H1 (cell line): ENCODE data around the gene H1-8.

ENCODE experiments used
- ATF3 ChIP-seq: IDR thresholded peaks from 2 replicates; pipeline ENCODE4 v1.6.1; 2011; ENCODE audit warnings: low read depth, mild to moderate bottlenecking, low read length; ENCODE audit not compliant: insufficient read depth
- EP300 ChIP-seq, 2 experiments: IDR thresholded peaks; 1 replicate in 1 of 2; 2 replicates in 1 of 2; pipeline ENCODE4 v1.6.1; 2011 to 2012; ENCODE audit warnings: low read depth in 2 of 2, low read length in 2 of 2, mild to moderate bottlenecking in 2 of 2, borderline replicate concordance in 1 of 2, inconsistent platforms in 1 of 2, moderate library complexity in 1 of 2
- EZH2 ChIP-seq: fragments of 200-600 bp; sonication (generic); IDR thresholded peaks from 2 replicates; pipeline ENCODE4 v1.7.1; 2012; ENCODE audit warnings: low read depth, mild to moderate bottlenecking, moderate library complexity, low read length, inconsistent platforms; ENCODE audit not compliant: severe bottlenecking
- KDM5A ChIP-seq: fragments of 200-600 bp; IDR thresholded peaks from 2 replicates; pipeline ENCODE4 v1.7.1; 2012; ENCODE audit warnings: mild to moderate bottlenecking, low read length, inconsistent platforms, mixed read lengths
- POLR2A ChIP-seq, 2 experiments: IDR thresholded peaks; 1 replicate in 1 of 2; 2 replicates in 1 of 2; pipeline ENCODE4 v1.6.1; 2011; ENCODE audit warnings: low read depth in 2 of 2, low read length in 2 of 2, mild to moderate bottlenecking in 2 of 2; ENCODE audit errors: control extremely low read depth in 1 of 2
- POLR2AphosphoS5 ChIP-seq: IDR thresholded peaks from 2 replicates; pipeline ENCODE4 v1.6.1; 2011; ENCODE audit warnings: low read depth, low read length
- TEAD4 ChIP-seq: IDR thresholded peaks from 2 replicates; pipeline ENCODE4 v1.6.1; 2012; ENCODE audit warnings: low read depth, low read length, inconsistent platforms, mixed read lengths
- USF2 ChIP-seq: IDR thresholded peaks from 2 replicates; pipeline ENCODE4 v1.6.1; 2011; ENCODE audit warnings: low read length, improper control_type of control experiment
- YY1 ChIP-seq: IDR thresholded peaks from 2 replicates; pipeline ENCODE4 v1.6.1; 2011; ENCODE audit warnings: low read depth, mild to moderate bottlenecking, low read length
- TF ChIP-seq, protein P1 (sequence below), 3 experiments: IDR thresholded peaks; 1 replicate in 2 of 3; 2 replicates in 1 of 3; pipeline versions ENCODE4 v1.5.1 to v1.6.1; 2011; ENCODE audit warnings: low read length in 3 of 3, mild to moderate bottlenecking in 3 of 3, inconsistent platforms in 2 of 3, low read depth in 1 of 3, moderate library complexity in 1 of 3; ENCODE audit not compliant: insufficient read depth in 1 of 3; ENCODE audit errors: control extremely low read depth in 1 of 3
- TF ChIP-seq, protein P2 (sequence below): IDR thresholded peaks from 2 replicates; pipeline ENCODE4 v1.6.1; 2012; ENCODE audit warnings: low read length, inconsistent platforms

DNA sequence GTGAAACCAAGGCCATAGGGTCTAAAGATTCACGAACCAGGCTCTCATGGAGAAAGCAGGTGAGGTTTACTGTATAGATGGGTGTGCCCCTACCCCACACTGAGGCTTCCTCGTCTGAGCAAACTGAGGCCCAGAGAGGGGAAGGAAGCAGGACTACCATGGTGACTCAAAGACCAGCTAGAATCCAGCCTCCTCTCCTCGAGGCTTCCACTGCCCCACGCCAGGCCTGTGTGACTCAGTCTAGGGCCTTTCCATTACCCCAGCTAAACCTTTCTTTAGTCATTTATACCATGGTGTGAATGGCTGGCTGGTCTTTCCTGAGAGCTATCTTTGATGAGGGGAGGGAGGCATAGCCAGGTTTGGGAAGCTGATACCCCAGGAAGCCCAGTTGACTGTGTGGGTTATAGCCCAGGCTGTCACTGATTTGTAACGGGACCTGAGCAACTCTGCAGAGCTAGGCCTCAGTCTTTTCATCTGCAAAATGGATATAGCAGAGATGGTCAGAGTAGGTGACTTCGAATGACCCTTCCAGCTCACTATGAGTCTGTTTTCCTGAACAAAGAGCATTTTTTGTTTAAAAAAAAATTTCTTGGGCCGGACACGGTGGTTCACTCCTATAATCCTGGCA is 17.5 kb upstream of the H1-8 start:
- no peak for TF ChIP-seq USF2
- TF ChIP-seq YY1 = no peak
- TF ChIP-seq POLR2AphosphoS5 = no peak
- TF ChIP-seq, protein P1, sequence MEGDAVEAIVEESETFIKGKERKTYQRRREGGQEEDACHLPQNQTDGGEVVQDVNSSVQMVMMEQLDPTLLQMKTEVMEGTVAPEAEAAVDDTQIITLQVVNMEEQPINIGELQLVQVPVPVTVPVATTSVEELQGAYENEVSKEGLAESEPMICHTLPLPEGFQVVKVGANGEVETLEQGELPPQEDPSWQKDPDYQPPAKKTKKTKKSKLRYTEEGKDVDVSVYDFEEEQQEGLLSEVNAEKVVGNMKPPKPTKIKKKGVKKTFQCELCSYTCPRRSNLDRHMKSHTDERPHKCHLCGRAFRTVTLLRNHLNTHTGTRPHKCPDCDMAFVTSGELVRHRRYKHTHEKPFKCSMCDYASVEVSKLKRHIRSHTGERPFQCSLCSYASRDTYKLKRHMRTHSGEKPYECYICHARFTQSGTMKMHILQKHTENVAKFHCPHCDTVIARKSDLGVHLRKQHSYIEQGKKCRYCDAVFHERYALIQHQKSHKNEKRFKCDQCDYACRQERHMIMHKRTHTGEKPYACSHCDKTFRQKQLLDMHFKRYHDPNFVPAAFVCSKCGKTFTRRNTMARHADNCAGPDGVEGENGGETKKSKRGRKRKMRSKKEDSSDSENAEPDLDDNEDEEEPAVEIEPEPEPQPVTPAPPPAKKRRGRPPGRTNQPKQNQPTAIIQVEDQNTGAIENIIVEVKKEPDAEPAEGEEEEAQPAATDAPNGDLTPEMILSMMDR (IDR thresholded peaks at IDR 0.05; ENCODE audit: control extremely low read depth in 1 of 3, insufficient read depth in 1 of 3, low read depth in 1 of 3, low read length in 3 of 3) = no peak
- TF ChIP-seq POLR2A (IDR thresholded peaks at IDR 0.05; ENCODE audit: control extremely low read depth in 1 of 2, low read depth in 2 of 2, low read length in 2 of 2) = no peak
- no peak for TF ChIP-seq TEAD4
- no peak for TF ChIP-seq EP300 (IDR thresholded peaks at IDR 0.05; ENCODE audit: borderline replicate concordance in 1 of 2, low read depth in 2 of 2, low read length in 2 of 2)
- TF ChIP-seq ATF3 = no peak
- TF ChIP-seq, protein P2, sequence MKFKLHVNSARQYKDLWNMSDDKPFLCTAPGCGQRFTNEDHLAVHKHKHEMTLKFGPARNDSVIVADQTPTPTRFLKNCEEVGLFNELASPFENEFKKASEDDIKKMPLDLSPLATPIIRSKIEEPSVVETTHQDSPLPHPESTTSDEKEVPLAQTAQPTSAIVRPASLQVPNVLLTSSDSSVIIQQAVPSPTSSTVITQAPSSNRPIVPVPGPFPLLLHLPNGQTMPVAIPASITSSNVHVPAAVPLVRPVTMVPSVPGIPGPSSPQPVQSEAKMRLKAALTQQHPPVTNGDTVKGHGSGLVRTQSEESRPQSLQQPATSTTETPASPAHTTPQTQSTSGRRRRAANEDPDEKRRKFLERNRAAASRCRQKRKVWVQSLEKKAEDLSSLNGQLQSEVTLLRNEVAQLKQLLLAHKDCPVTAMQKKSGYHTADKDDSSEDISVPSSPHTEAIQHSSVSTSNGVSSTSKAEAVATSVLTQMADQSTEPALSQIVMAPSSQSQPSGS = no peak
- TF ChIP-seq KDM5A = no peak
- TF ChIP-seq EZH2 = no peak
